Activated B cell treated with CpG ODN at 0.5 μM for 24 hours (primary cell): ENCODE results near the gene ANO10. TPM values are rescaled to one million over a fixed set of nuclear protein-coding genes. Genes with fewer than 3 reads are reported as not detected.

Source experiments
- ATAC-seq: fragments of 200-7000 bp; cut with Tn5 transposase; one replicate; pipeline ENCODE4 v1.10.0; 2021; ENCODE audit warnings: low read depth, mild to moderate bottlenecking, moderate library complexity
- CTCF ChIA-PET: fragments of 350-600 bp; sonication (Branson Sonifier 250); formaldehyde crosslinking; loops from one replicate; lab custom pipeline; 2021; ENCODE audit warnings: antibody characterized with exemption; lab: Charles Lee
- POLR2A ChIA-PET: fragments of 350-600 bp; sonication (Branson Sonifier 250); formaldehyde crosslinking; loops from one replicate; lab custom pipeline; 2021; ENCODE audit warnings: antibody characterized with exemption; lab: Charles Lee
- DNase-seq: peaks from one replicate; pipeline ENCODE4 v3.0.0; 2022
- H3K27ac Mint-ChIP-seq: one replicate; pipeline ENCODE4 v1.8.0; 2020; ENCODE audit warnings: mixed read lengths
- H3K27me3 Mint-ChIP-seq: one replicate; pipeline ENCODE4 v1.8.0; 2021; ENCODE audit warnings: mixed read lengths
- H3K36me3 Mint-ChIP-seq: one replicate; pipeline ENCODE4 v1.8.0; 2021; ENCODE audit warnings: low read depth, mixed read lengths
- H3K4me1 Mint-ChIP-seq: one replicate; pipeline ENCODE4 v1.8.0; 2021; ENCODE audit warnings: mixed read lengths
- H3K4me3 Mint-ChIP-seq: one replicate; pipeline ENCODE4 v1.8.0; 2020; ENCODE audit warnings: mild to moderate bottlenecking, mixed read lengths
- H3K9me3 Mint-ChIP-seq: one replicate; pipeline ENCODE4 v1.8.0; 2020; ENCODE audit warnings: mixed read lengths
- CTCF ChIP-seq: fragments of 200-600 bp; IDR thresholded peaks from one replicate; pipeline ENCODE4 v1.8.0; 2022; ENCODE audit warnings: antibody characterized with exemption, mild to moderate bottlenecking
- intact Hi-C: fragments of 100-400 bp; cut with micrococcal nuclease; formaldehyde crosslinking; loops from one replicate; pipeline ENCODE4 v1.15.1; 2024
- total RNA-seq: library from RNA; stranded (reverse); gene quantifications from 2 replicates; pipeline ENCODE4 v1.2.3, GENCODE V29; 2022

Gene ANO10
- total RNA-seq, 1 donor from 2014 or later, result 6.4 TPM

GRCh38 chr3:43650345-43650744, 28.5 kb upstream of the ANO10 start:
- CTCF ChIA-PET, result no interaction called here

GRCh38 chr3:43649365-43649968, 27.7 kb upstream of the ANO10 start:
- Mint-ChIP-seq H3K36me3 (no peaks in the 10 kb centered on the region), H3K9me3 (no peaks in the 10 kb centered on the region), H3K4me3 (no peak overlapping the region), H3K27me3 (peaks cover 15% of the 10 kb centered on the region), H3K27ac (no peak overlapping the region), H3K4me1 (no peaks in the 10 kb centered on the region)
- intact Hi-C loops, result no loop called here
- no peak for DNase-seq
- TF ChIP-seq CTCF, result no peak
- POLR2A ChIA-PET, result no interaction called here
- no peak for ATAC-seq
- CTCF ChIA-PET, result no interaction called here

More at GRCh38 chr3:43650345-43650744, 28.5 kb upstream of the ANO10 start:
- POLR2A ChIA-PET, result no interaction called here
- Mint-ChIP-seq H3K27ac (no peak overlapping the region), H3K27me3 (peaks cover 15% of the 10 kb centered on the region), H3K9me3 (no peaks in the 10 kb centered on the region), H3K36me3 (no peaks in the 10 kb centered on the region), H3K4me3 (no peak overlapping the region), H3K4me1 (no peaks in the 10 kb centered on the region)
- ATAC-seq (no peak), DNase-seq (no peak)
- no peak for TF ChIP-seq CTCF
- intact Hi-C loops, result no loop called here

- Mint-ChIP-seq H3K4me3 (no peak overlapping the region), H3K9me3 (no peaks in the 10 kb centered on the region), H3K36me3 (no peaks in the 10 kb centered on the region), H3K27me3 (peaks cover 18% of the 10 kb centered on the region), H3K27ac (no peak overlapping the region), H3K4me1 (no peaks in the 10 kb centered on the region)
- intact Hi-C loops, result no loop called here
- ChIA-PET POLR2A (no interaction called here), CTCF (no interaction called here)
- DNase-seq (no peak), ATAC-seq (no peak)
- TF ChIP-seq CTCF, result no peak
Measured at GRCh38 chr3:43648957-43649356, 27.1 kb upstream of the ANO10 start.

DNA sequence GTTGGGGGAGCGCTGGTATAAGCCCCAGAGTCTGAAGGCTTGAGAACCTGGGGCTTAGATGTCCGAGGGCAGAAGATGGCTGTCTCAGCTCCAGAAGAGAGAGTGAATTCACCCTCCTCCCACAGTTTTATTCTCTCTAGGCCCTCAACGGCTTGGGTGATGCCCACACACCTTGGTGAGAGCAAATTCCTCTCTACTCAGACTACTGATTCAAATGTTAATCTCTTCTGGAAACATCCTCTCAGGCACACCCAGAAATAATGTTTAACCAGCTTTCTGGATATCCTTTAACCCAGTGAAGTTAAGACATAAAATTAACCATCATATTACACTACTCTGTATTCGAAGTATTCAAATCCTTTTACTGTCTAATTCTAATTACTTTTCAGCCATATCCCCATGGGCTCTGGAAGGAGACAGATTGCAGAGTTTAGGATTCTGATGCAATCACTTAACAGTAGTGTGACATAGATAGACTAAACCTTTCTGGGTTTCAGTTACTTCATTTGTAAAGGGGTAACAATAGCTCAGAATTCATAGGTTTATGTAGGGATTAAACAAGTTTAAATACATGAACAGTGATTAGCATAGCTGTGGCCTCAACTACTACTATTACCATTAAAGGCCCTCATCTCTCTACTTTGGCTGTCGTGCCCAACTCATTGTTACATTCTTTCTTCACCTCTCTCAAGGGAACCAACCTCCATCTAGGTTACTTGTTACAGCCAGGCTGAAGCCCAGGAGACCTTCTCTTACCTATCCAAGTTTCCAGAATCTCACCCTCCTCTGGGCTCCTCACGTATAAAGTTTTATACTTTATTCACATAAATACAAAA, 25.7 kb upstream of the ANO10 start:
- no peak overlapping the region for H3K27ac Mint-ChIP-seq
- TF ChIP-seq CTCF, result no peak
- no peak for DNase-seq
- no peak overlapping the region for H3K4me3 Mint-ChIP-seq
- H3K27me3 Mint-ChIP-seq, result peaks cover 20% of the 10 kb centered on the region
- no peaks in the 10 kb centered on the region for H3K4me1 Mint-ChIP-seq
- H3K36me3 Mint-ChIP-seq, result no peaks in the 10 kb centered on the region
- POLR2A ChIA-PET, result no interaction called here
- no peaks in the 10 kb centered on the region for H3K9me3 Mint-ChIP-seq
- ATAC-seq, result no peak
- intact Hi-C loops, result no loop called here
- CTCF ChIA-PET, result no interaction called here

- Mint-ChIP-seq H3K9me3 (no peaks in the 10 kb centered on the region), H3K36me3 (no peaks in the 10 kb centered on the region), H3K4me1 (no peaks in the 10 kb centered on the region), H3K27me3 (peaks cover 12% of the 10 kb centered on the region), H3K27ac (no peak overlapping the region), H3K4me3 (no peak overlapping the region)
- ATAC-seq, result no peak
- POLR2A ChIA-PET, result no interaction called here
- intact Hi-C loops, result no loop called here
- TF ChIP-seq CTCF, result no peak
- CTCF ChIA-PET, result no interaction called here
- DNase-seq, result no peak
Measured at GRCh38 chr3:43644443-43644842, 22.6 kb upstream of the ANO10 start.
